IMR-90 (cell line): Measurements from ENCODE around the gene CNDP1.

ENCODE experiments used
- CEBPB ChIP-seq: IDR thresholded peaks from 2 replicates; pipeline ENCODE4 v1.6.1; 2012; ENCODE audit warnings: low read depth, low read length, improper control_type of control experiment
- CTCF ChIP-seq: conservative IDR thresholded peaks from 2 replicates; pipeline ENCODE4 v1.5.1; 2012; ENCODE audit warnings: mild to moderate bottlenecking, low read depth, low read length, improper control_type of control experiment
- FOS ChIP-seq: fragments of 150-350 bp; IDR thresholded peaks from 2 replicates; pipeline ENCODE4 v1.6.1; 2016; ENCODE audit warnings: low read depth, low read length
- SMC3 ChIP-seq: fragments of 150-350 bp; IDR thresholded peaks from 2 replicates; pipeline ENCODE4 v1.6.1; 2016; ENCODE audit warnings: low read depth, mild to moderate bottlenecking, antibody characterized with exemption, low read length, moderate library complexity

- no peak for TF ChIP-seq CTCF
- no peak for TF ChIP-seq FOS
- TF ChIP-seq SMC3, result no peak
- peak; percentile 88 for TF ChIP-seq CEBPB
Measured at GRCh38 chr18:74631623-74632350, 97.5 kb downstream of the CNDP1 start.
